ENCODE measurements around the gene CYTH2.

DNA sequence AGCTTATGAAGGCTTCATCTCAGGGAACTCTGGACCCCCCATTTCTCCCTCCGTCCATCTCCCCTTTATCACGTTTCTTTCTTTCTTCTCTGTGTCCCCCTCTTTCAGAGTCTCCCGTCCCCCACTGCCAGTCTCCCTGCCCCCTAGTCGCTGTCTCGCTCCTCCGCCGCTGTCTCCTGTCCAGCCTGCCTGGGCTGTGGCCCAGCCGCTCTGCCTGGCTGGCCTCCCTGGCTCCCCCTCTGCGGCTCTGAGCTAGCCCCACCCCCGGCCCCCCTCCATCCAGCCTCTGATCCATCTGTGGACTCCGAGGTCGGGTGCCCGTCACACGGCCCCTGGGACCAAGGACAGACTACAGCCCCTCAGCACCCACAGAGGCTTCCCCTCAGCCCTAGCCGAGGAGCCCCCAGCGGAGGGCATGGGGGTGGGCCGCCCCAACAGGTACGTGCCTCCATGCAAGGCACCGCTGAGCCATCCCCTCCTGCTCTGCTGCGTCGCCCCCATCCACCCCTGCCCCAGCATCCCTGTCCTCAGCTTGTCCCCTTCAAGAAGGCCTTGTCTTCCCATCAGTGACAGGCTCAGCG is 14.9 kb upstream of the CYTH2 start:
- TF ChIP-seq, protein P1, sequence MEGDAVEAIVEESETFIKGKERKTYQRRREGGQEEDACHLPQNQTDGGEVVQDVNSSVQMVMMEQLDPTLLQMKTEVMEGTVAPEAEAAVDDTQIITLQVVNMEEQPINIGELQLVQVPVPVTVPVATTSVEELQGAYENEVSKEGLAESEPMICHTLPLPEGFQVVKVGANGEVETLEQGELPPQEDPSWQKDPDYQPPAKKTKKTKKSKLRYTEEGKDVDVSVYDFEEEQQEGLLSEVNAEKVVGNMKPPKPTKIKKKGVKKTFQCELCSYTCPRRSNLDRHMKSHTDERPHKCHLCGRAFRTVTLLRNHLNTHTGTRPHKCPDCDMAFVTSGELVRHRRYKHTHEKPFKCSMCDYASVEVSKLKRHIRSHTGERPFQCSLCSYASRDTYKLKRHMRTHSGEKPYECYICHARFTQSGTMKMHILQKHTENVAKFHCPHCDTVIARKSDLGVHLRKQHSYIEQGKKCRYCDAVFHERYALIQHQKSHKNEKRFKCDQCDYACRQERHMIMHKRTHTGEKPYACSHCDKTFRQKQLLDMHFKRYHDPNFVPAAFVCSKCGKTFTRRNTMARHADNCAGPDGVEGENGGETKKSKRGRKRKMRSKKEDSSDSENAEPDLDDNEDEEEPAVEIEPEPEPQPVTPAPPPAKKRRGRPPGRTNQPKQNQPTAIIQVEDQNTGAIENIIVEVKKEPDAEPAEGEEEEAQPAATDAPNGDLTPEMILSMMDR (IDR thresholded peaks at IDR 0.05; ENCODE audit: insufficient read depth, low read depth, low read length), result no peak
- no peak for TF ChIP-seq EZH2 (IDR thresholded peaks at IDR 0.05; ENCODE audit: insufficient read depth, low read length)

All from astrocyte (in vitro differentiated cells and primary cell).